Neural crest cell (in vitro differentiated cells): Measurements from ENCODE around the gene PPAN. TPM values are rescaled to one million over a fixed set of nuclear protein-coding genes. Genes with fewer than 3 reads are reported as not detected.

ENCODE experiments used
- DNase-seq: peaks from one replicate; pipeline ENCODE4 v3.0.0; 2021; ENCODE audit warnings: low read depth, mixed read lengths, low spot score
- H3K27ac Mint-ChIP-seq: one replicate; pipeline ENCODE4 v1.8.0; 2021; ENCODE audit warnings: mild to moderate bottlenecking, mixed read lengths; ENCODE audit not compliant: unreplicated experiment
- H3K27me3 Mint-ChIP-seq: 2 replicates; pipeline ENCODE4 v1.8.0; 2021; ENCODE audit warnings: low read depth, mild to moderate bottlenecking, mixed read lengths
- H3K36me3 Mint-ChIP-seq: 2 replicates; pipeline ENCODE4 v1.8.0; 2021; ENCODE audit warnings: low read depth, mild to moderate bottlenecking, mixed read lengths
- H3K4me1 Mint-ChIP-seq: 2 replicates; pipeline ENCODE4 v1.8.0; 2021; ENCODE audit warnings: mixed read lengths
- H3K4me3 Mint-ChIP-seq: one replicate; pipeline ENCODE4 v1.8.0; 2021; ENCODE audit warnings: mild to moderate bottlenecking, mixed read lengths
- H3K9me3 Mint-ChIP-seq: 2 replicates; pipeline ENCODE4 v1.8.0; 2021; ENCODE audit warnings: mixed read lengths
- total RNA-seq: library from RNA; stranded (reverse); gene quantifications from 2 replicates; pipeline ENCODE4 v1.2.1, GENCODE V29; 2021
- TF ChIP-seq, protein P1 (sequence below): fragments of 200-600 bp; sonication (generic); conservative IDR thresholded peaks from 2 replicates; pipeline ENCODE4 v1.5.0; 2021; ENCODE audit warnings: antibody characterized with exemption, mild to moderate bottlenecking

Gene PPAN
- total RNA-seq, 1 donor from 2014 or later, result 77.8 TPM

DNA sequence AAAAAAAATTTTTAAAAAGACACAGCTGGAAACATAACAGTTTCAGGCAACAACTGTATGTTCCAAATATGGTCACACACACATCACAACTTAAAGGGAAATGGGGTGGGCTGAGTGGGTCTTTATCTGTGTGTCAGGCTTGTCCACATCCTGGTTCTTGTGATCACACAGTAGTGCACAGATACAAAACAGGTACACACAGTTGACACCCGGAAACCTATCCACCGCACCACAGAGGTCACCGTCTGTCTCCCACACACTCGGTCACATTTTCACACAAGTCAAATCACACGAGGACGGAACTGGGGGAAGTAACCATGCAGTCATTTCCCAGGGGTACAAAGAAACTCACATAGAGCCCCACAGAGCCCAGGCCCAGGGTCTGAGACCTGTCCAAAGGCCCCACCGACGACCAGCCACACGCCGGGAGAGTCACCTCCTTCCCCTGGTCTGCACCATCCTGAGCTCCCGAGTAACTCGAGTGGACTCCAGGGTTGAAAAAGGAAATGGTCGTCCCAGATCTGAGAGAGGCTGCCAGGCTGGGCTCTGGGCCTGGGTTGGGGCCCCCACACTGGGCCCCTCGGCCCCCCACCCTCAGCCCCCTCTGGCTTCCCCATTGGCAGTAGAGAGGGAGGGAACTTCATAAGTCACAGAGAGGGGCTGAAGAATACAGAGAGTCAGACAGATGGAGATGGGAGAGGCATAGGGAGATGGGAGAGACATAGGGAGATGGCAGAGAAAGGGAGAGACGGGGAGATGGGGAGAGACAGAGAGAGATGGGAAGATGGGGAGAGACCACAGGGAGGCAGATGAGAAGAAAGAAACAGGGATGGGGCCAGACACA, 1.3 kb upstream of the PPAN start:
- Mint-ChIP-seq H3K9me3 (no peaks in the 10 kb centered on the region), H3K4me1 (peaks cover 9% of the 10 kb centered on the region)
- DNase-seq, result no peak

DNA sequence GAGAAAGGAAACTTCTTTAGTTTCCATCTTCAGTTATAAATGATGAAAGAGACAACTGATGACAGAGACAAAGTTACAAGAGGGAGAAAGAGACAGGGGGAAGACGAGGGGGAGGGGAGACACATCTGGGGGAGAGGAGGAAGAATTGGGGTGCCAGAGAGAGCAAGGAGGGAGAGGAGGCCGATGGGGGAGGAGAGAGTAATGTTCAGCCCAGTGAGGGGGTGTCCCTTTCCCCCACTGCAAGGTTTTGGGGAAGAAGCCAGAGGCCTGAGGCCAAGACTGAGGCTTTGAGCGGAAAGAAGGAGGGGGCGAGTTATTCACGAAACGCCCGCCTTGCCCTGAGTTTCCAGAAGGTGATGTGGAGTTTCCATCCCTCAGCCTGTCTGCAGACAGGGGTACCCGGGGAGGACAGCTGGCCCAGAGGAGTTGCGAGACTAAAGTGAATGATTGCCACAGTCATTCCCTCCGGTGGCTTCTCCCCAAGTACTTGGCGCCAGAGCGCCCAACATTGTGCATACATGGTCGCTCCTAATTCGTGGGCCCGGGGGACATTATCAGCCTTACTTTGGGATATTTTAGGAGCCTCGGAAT, 558 bp upstream of the PPAN start:
- TF ChIP-seq, protein P1, sequence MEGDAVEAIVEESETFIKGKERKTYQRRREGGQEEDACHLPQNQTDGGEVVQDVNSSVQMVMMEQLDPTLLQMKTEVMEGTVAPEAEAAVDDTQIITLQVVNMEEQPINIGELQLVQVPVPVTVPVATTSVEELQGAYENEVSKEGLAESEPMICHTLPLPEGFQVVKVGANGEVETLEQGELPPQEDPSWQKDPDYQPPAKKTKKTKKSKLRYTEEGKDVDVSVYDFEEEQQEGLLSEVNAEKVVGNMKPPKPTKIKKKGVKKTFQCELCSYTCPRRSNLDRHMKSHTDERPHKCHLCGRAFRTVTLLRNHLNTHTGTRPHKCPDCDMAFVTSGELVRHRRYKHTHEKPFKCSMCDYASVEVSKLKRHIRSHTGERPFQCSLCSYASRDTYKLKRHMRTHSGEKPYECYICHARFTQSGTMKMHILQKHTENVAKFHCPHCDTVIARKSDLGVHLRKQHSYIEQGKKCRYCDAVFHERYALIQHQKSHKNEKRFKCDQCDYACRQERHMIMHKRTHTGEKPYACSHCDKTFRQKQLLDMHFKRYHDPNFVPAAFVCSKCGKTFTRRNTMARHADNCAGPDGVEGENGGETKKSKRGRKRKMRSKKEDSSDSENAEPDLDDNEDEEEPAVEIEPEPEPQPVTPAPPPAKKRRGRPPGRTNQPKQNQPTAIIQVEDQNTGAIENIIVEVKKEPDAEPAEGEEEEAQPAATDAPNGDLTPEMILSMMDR, result no peak
- peaks cover 9% of the 10 kb centered on the region for H3K36me3 Mint-ChIP-seq
- no peaks in the 10 kb centered on the region for H3K27me3 Mint-ChIP-seq
- DNase-seq, result no peak
- peak overlapping the region; percentile 91 for H3K4me3 Mint-ChIP-seq
- H3K4me1 Mint-ChIP-seq, result peaks cover 9% of the 10 kb centered on the region
- H3K9me3 Mint-ChIP-seq, result no peaks in the 10 kb centered on the region
- no peak overlapping the region for H3K27ac Mint-ChIP-seq

More for the DNA sequence above, 1.3 kb upstream of the PPAN start:
- H3K4me3 Mint-ChIP-seq, result peak overlapping the region; percentile 91
- peak overlapping the region; percentile 92 for H3K27ac Mint-ChIP-seq
- peaks cover 2% of the 10 kb centered on the region for H3K27me3 Mint-ChIP-seq
- H3K36me3 Mint-ChIP-seq, result peaks cover 9% of the 10 kb centered on the region
- TF ChIP-seq, protein P1, result no peak

DNA sequence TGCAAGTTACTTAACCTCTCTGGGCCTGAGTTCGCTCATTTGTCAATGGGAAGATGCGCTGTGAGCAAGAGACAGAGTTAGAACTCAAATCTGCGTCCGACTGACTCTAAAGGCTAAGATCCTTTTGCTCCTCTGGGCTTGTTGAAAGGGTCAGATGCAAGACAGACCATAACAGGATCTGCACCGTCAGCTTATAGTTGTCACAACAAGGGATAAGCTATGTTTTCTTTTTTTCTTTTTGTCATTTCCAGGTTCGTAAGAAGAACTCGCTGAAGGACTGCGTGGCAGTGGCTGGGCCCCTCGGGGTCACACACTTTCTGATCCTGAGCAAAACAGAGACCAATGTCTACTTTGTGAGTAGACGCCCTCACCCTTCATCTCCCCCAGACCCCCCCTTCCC, 1.1 kb downstream of the PPAN start:
- H3K27me3 Mint-ChIP-seq, result no peaks in the 10 kb centered on the region
- H3K36me3 Mint-ChIP-seq, result peaks cover 9% of the 10 kb centered on the region
- peaks cover 9% of the 10 kb centered on the region for H3K4me1 Mint-ChIP-seq
- no peak for DNase-seq
- H3K4me3 Mint-ChIP-seq, result peak overlapping the region; percentile 91
- H3K9me3 Mint-ChIP-seq, result no peaks in the 10 kb centered on the region
- peak overlapping the region; percentile 83 for H3K27ac Mint-ChIP-seq
- TF ChIP-seq, protein P1, result no peak

DNA sequence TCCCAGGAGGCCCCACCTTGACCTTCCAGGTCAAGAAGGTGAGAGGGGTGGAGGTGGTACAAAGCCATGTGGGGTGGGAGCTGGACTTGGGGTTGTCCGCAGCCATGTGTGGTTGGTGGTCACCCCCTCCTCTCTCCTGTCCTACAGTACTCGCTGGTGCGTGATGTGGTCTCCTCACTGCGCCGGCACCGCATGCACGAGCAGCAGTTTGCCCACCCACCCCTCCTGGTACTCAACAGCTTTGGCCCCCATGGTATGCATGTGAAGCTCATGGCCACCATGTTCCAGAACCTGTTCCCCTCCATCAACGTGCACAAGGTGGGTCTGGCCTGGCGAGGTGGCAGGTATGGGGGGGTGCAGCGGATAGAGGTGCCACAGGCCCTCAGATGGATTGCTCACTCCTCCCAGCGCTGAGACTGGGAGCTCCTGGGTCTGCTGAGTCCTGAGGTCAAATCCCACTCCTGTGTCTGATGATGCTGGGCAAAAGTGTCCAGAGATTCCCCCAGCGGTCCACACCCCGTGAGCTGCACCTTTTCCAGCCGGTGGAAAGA, 1.7 kb downstream of the PPAN start:
- no peaks in the 10 kb centered on the region for H3K27me3 Mint-ChIP-seq
- peaks cover 9% of the 10 kb centered on the region for H3K36me3 Mint-ChIP-seq
- H3K4me1 Mint-ChIP-seq, result peaks cover 9% of the 10 kb centered on the region
- H3K9me3 Mint-ChIP-seq, result no peaks in the 10 kb centered on the region
- TF ChIP-seq, protein P1, result no peak
- no peak for DNase-seq
- H3K4me3 Mint-ChIP-seq, result peak overlapping the region; percentile 91
- no peak overlapping the region for H3K27ac Mint-ChIP-seq

DNA sequence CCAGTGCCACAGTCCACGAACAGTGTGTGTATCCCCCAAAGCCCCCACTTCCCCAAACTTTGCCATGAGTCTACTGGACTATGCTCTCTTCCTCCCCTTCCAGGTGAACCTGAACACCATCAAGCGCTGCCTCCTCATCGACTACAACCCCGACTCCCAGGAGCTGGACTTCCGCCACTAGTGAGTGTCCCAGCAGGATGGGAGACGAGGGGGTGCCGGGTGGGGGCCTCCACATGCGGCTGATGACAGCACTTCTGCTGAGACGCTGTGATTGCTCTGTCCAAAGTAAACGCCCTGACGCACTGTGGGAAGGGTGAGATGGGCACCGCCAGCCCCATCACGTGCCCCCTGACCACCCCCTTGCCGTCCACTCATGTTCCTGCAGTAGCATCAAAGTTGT, 3.4 kb downstream of the PPAN start:
- TF ChIP-seq, protein P1, result no peak

More for the DNA sequence above, 3.4 kb downstream of the PPAN start:
- peak overlapping the region; percentile 91 for H3K4me3 Mint-ChIP-seq
- H3K4me1 Mint-ChIP-seq, result peaks cover 9% of the 10 kb centered on the region
- no peak for DNase-seq
- H3K36me3 Mint-ChIP-seq, result peaks cover 9% of the 10 kb centered on the region
- no peaks in the 10 kb centered on the region for H3K9me3 Mint-ChIP-seq
- H3K27me3 Mint-ChIP-seq, result peaks cover 2% of the 10 kb centered on the region
- H3K27ac Mint-ChIP-seq, result no peak overlapping the region
